OCI-LY3 (cell line): Measurements from ENCODE around the gene TRAF5.

Experiments
- CTCF ChIP-seq: fragments of 200-600, 300-600 bp; sonication (generic); IDR thresholded peaks from 2 replicates; pipeline ENCODE4 v1.5.1; 2014; ENCODE audit warnings: antibody characterized with exemption, low read length, low read depth
- EZH2phosphoT487 ChIP-seq: fragments of 200-600 bp; shearing (Covaris generic); IDR thresholded peaks from 2 replicates; pipeline ENCODE4 v1.6.1; 2018; ENCODE audit warnings: antibody characterized with exemption, mixed run types, low read depth

- TF ChIP-seq CTCF (no peak), EZH2phosphoT487 (no peak)
Observed at GRCh38 chr1:211328866-211329475, 2.3 kb downstream of the TRAF5 start.
